HCT116 (cell line): ENCODE measurements around the gene TPPP3. TPM values are rescaled to one million over a fixed set of nuclear protein-coding genes. Genes with fewer than 3 reads are reported as not detected.

Experiments
- ATAC-seq: fragments of 200-7000 bp; cut with Tn5 transposase; 2 replicates; pipeline ENCODE4 v1.9.1; 2020; ENCODE audit warnings: mild to moderate bottlenecking, moderate library complexity
- BruUV-seq: library from RNA; stranded (reverse); fragments of 400-500 nt; replicated peaks from 2 replicates; lab custom pipeline; 2021; lab: Mats Ljungman, UMichigan
- CTCF ChIA-PET: fragments of 300-600 bp; sonication (Branson Sonifier 250); formaldehyde crosslinking; loops from one replicate; lab custom pipeline; 2021; ENCODE audit warnings: antibody characterized with exemption; lab: Charles Lee
- POLR2A ChIA-PET: fragments of 300-600, 350-600 bp; sonication (Branson Sonifier 250); formaldehyde crosslinking; loops from one replicate; lab custom pipeline; 2021; ENCODE audit warnings: antibody characterized with exemption; lab: Charles Lee
- RAD21 ChIA-PET, 2 experiments: fragments of 300-600 bp; sonication (Branson Sonifier 250); formaldehyde crosslinking; loops; one replicate each; lab custom pipeline; 2023; ENCODE audit warnings: low total read pairs in 2 of 2; ENCODE audit not compliant: uncharacterized antibody in 2 of 2, unreplicated experiment in 2 of 2, low non-redundant PET in 1 of 2; lab: Charles Lee
- DNase-seq: peaks from one replicate; pipeline ENCODE4 v3.0.0-alpha.2; 2010; ENCODE audit warnings: low read depth, low spot score
- H2AFZ ChIP-seq: fragments of 200-600 bp; shearing (Covaris generic), sonication (generic); 2 replicates; pipeline ENCODE4 v1.6.1; 2017; ENCODE audit warnings: low read depth, mixed run types, mixed read lengths, antibody characterized with exemption, low read length; ENCODE audit not compliant: poor library complexity, severe bottlenecking
- H3K27ac ChIP-seq: 2 replicates; pipeline ENCODE4 v1.5.1; 2012; ENCODE audit warnings: low read depth, low read length
- H3K27me3 ChIP-seq: fragments of 200-600 bp; sonication (generic); 2 replicates; pipeline ENCODE4 v1.6.1; 2016; ENCODE audit warnings: mixed run types, low read length, mixed read lengths; ENCODE audit not compliant: insufficient read depth
- H3K36me3 ChIP-seq, 2 experiments: fragments of 200-500 bp in 1 of 2; fragments of 200-600 bp in 1 of 2; sonication (Bioruptor generic) in 1 of 2; sonication (generic) in 1 of 2; 2 replicates each; pipeline versions ENCODE4 v1.5.1 to v1.6.1; 2014 to 2016; ENCODE audit warnings: low read length in 2 of 2, inconsistent platforms in 1 of 2, mixed read lengths in 1 of 2, mixed run types in 1 of 2; ENCODE audit not compliant: insufficient read depth in 2 of 2, control insufficient read depth in 1 of 2
- H3K4me1 ChIP-seq, 2 experiments: fragments of 200-600 bp in 1 of 2; sonication (generic) in 1 of 2; 2 replicates each; pipeline versions ENCODE4 v1.5.1 to v1.6.1; 2012 to 2017; ENCODE audit warnings: low read length in 2 of 2, inconsistent platforms in 1 of 2, mild to moderate bottlenecking in 1 of 2, mixed read lengths in 1 of 2, mixed run types in 1 of 2, moderate library complexity in 1 of 2; ENCODE audit not compliant: insufficient read depth in 2 of 2, control insufficient read depth in 1 of 2
- H3K4me2 ChIP-seq: fragments of 200-600 bp; sonication (generic); 2 replicates; pipeline ENCODE4 v1.6.1; 2017; ENCODE audit warnings: mixed run types, low read length, mixed read lengths
- H3K4me3 ChIP-seq, 2 experiments: fragments of 200-600 bp in 1 of 2; sonication (generic) in 1 of 2; replicated peaks in 1 of 2; 2 replicates each; pipeline ENCODE4 v1.5.1; 2011 to 2016; ENCODE audit warnings: low read length in 2 of 2, control low read depth in 1 of 2, low read depth in 1 of 2, mild to moderate bottlenecking in 1 of 2, mixed read lengths in 1 of 2, mixed run types in 1 of 2
- H3K79me2 ChIP-seq: fragments of 200-600 bp; sonication (generic); 2 replicates; pipeline ENCODE4 v1.6.1; 2017; ENCODE audit warnings: mild to moderate bottlenecking, mixed run types, low read length, moderate library complexity, mixed read lengths; ENCODE audit not compliant: insufficient read depth
- H3K9ac ChIP-seq: fragments of 200-600 bp; sonication (generic); 2 replicates; pipeline ENCODE4 v1.6.1; 2016; ENCODE audit warnings: low read length, mixed read lengths
- H3K9me2 ChIP-seq: fragments of 200-600 bp; sonication (generic), shearing (Covaris generic); 2 replicates; pipeline ENCODE4 v1.6.1; 2017; ENCODE audit warnings: mixed run types, mild to moderate bottlenecking, moderate library complexity; ENCODE audit not compliant: insufficient read depth
- H3K9me3 ChIP-seq, 2 experiments: fragments of 200-500 bp in 1 of 2; fragments of 200-600 bp in 1 of 2; sonication (Bioruptor generic) in 1 of 2; sonication (generic) in 1 of 2; 2 replicates each; pipeline ENCODE4 v1.6.1; 2014 to 2017; ENCODE audit warnings: low read length in 2 of 2, mixed read lengths in 2 of 2, inconsistent platforms in 1 of 2, low read depth in 1 of 2, mild to moderate bottlenecking in 1 of 2, mixed run types in 1 of 2, moderate library complexity in 1 of 2; ENCODE audit not compliant: control insufficient read depth in 1 of 2, insufficient read depth in 1 of 2
- H4K20me1 ChIP-seq: fragments of 200-600 bp; sonication (generic), shearing (Covaris generic); 2 replicates; pipeline ENCODE4 v1.6.1; 2017; ENCODE audit warnings: mixed run types, mild to moderate bottlenecking, moderate library complexity; ENCODE audit not compliant: insufficient read depth
- CEBPB ChIP-seq: IDR thresholded peaks from 2 replicates; pipeline ENCODE4 v1.6.1; 2012; ENCODE audit warnings: low read depth
- FOSL1 ChIP-seq: IDR thresholded peaks from 2 replicates; pipeline ENCODE4 v1.6.1; 2012; ENCODE audit warnings: low read depth
- JUND ChIP-seq: IDR thresholded peaks from 2 replicates; pipeline ENCODE4 v1.6.1; 2012
- RAD21 ChIP-seq: IDR thresholded peaks from 2 replicates; pipeline ENCODE4 v1.6.1; 2012; ENCODE audit warnings: low read depth, mild to moderate bottlenecking
- SRF ChIP-seq: IDR thresholded peaks from 2 replicates; pipeline ENCODE4 v1.6.1; 2012; ENCODE audit warnings: low read depth
- YY1 ChIP-seq: IDR thresholded peaks from 2 replicates; pipeline ENCODE4 v1.6.1; 2011; ENCODE audit warnings: low read length, low read depth, moderate library complexity, mild to moderate bottlenecking; ENCODE audit not compliant: insufficient replicate concordance; ENCODE audit errors: extremely low read depth
- ZFX ChIP-seq: fragments of 450-650 bp; IDR thresholded peaks from 2 replicates; pipeline ENCODE4 v1.6.1; 2017
- intact Hi-C: fragments of 100-400 bp; cut with micrococcal nuclease; formaldehyde crosslinking; loops from 2 replicates; pipeline ENCODE4 v1.10.0; 2022
- total RNA-seq: library from RNA; stranded (reverse); gene quantifications from one replicate; pipeline ENCODE4 v1.2.1, GENCODE V29; 2021; ENCODE audit not compliant: unreplicated experiment

TPPP3 gene
- total RNA-seq, 1 experiment from 2014 or later: 1.2 TPM

GRCh38 chr16:67342616-67343015 lies 50.7 kb downstream of the TPPP3 start:
- POLR2A ChIA-PET: no interaction called here
- no TSS peak for BruUV-seq
- ATAC-seq (no peak), DNase-seq (no peak)
- Histone ChIP-seq H3K27ac (no peak overlapping the region), H3K79me2 (no peaks in the 10 kb centered on the region), H3K9ac (no peak overlapping the region), H3K4me3 (no peak overlapping the region), H4K20me1 (no peaks in the 10 kb centered on the region), H3K9me2 (no peaks in the 10 kb centered on the region), H3K9me3 (no peaks in the 10 kb centered on the region), H3K36me3 (no peaks in the 10 kb centered on the region), H2AFZ (no peak overlapping the region), H3K27me3 (no peaks in the 10 kb centered on the region), H3K4me2 (no peak overlapping the region), H3K4me1 (no peaks in the 10 kb centered on the region)
- no peak for TF ChIP-seq SRF
- no peak for TF ChIP-seq JUND
- TF ChIP-seq RAD21: no peak
- TF ChIP-seq ZFX: no peak
- TF ChIP-seq YY1: no peak
- intact Hi-C loops: no loop called here
- CTCF ChIA-PET: no interaction called here
- RAD21 ChIA-PET: no interaction called here

GRCh38 chr16:67341250-67341649 lies 52.0 kb downstream of the TPPP3 start:
- RAD21 ChIA-PET: no interaction called here
- Histone ChIP-seq H2AFZ (no peak overlapping the region), H3K27me3 (no peaks in the 10 kb centered on the region), H3K9me2 (no peaks in the 10 kb centered on the region), H3K9me3 (no peaks in the 10 kb centered on the region), H3K27ac (no peak overlapping the region), H3K9ac (no peak overlapping the region), H3K4me3 (no peak overlapping the region), H3K4me1 (no peaks in the 10 kb centered on the region), H3K4me2 (no peak overlapping the region), H3K36me3 (no peaks in the 10 kb centered on the region), H3K79me2 (no peaks in the 10 kb centered on the region), H4K20me1 (no peaks in the 10 kb centered on the region)
- intact Hi-C loops: no loop called here
- CTCF ChIA-PET: no interaction called here
- POLR2A ChIA-PET: no interaction called here
- BruUV-seq: no TSS peak
- TF ChIP-seq SRF (no peak), CEBPB (no peak), FOSL1 (no peak)
- DNase-seq (no peak), ATAC-seq (no peak)

Other genes with a start within 250 kb of the TPPP3 start
- 3.8 TPM for gene B3GNT9, start 242.5 kb downstream of the TPPP3 start, total RNA-seq
- 20.5 TPM for gene TRADD, start 233.6 kb downstream of the TPPP3 start, total RNA-seq
- 27.8 TPM for gene FBXL8, start 233.5 kb downstream of the TPPP3 start, total RNA-seq
- gene HSF4, start 228.8 kb downstream of the TPPP3 start, total RNA-seq: 46.6 TPM
- 54.0 TPM for gene NOL3, start 223.0 kb downstream of the TPPP3 start, total RNA-seq
- gene MATCAP1, start 209.5 kb downstream of the TPPP3 start, total RNA-seq: 38.7 TPM
- gene EXOC3L1, start 203.4 kb downstream of the TPPP3 start, total RNA-seq: 0.30 TPM
- 114 TPM for gene E2F4, start 201.3 kb downstream of the TPPP3 start, total RNA-seq
- gene ELMO3, start 194.4 kb downstream of the TPPP3 start, total RNA-seq: 45.8 TPM
- gene TMEM208, start 166.4 kb downstream of the TPPP3 start, total RNA-seq: 36.1 TPM
- gene FHOD1, start 146.0 kb downstream of the TPPP3 start, total RNA-seq: 69.2 TPM
- gene SLC9A5, start 144.5 kb downstream of the TPPP3 start, total RNA-seq: 5.6 TPM
- 38.5 TPM for gene PLEKHG4, start 114.0 kb downstream of the TPPP3 start, total RNA-seq
- not detected for gene KCTD19, start 66.8 kb downstream of the TPPP3 start, total RNA-seq
- not detected for gene LRRC36, start 66.7 kb downstream of the TPPP3 start, total RNA-seq
- 9.1 TPM for gene ZDHHC1, start 23.0 kb upstream of the TPPP3 start, total RNA-seq
- 9.7 TPM for gene HSD11B2, start 37.6 kb upstream of the TPPP3 start, total RNA-seq
- 36.6 TPM for gene ATP6V0D1, start 87.7 kb upstream of the TPPP3 start, total RNA-seq
- gene AGRP, start 90.0 kb upstream of the TPPP3 start, total RNA-seq: not detected
- gene RIPOR1, start 135.3 kb upstream of the TPPP3 start, total RNA-seq: 60.0 TPM
- gene CTCF, start 169.0 kb upstream of the TPPP3 start, total RNA-seq: 48.3 TPM